A549 (cell line): ENCODE measurements around the gene RPRD2. TPM values are rescaled to one million over a fixed set of nuclear protein-coding genes. Genes with fewer than 3 reads are reported as not detected.

Experiments
- ATAC-seq, 2 experiments: fragments of 200-7000 bp in 1 of 2; fragments of >200 bp in 1 of 2; cut with Nextera tagmentation in 1 of 2; cut with Tn5 transposase in 1 of 2; 3 replicates each; pipeline versions ENCODE4 v1.8.0 to v1.9.1; 2018 to 2020; ENCODE audit warnings: mild to moderate bottlenecking in 1 of 2, moderate library complexity in 1 of 2
- CTCF ChIA-PET: fragments of 300-600 bp; sonication (Branson Sonifier 250); formaldehyde crosslinking; extraction: SDS; loops from one replicate; lab custom pipeline; 2021; ENCODE audit warnings: antibody characterized with exemption, inconsistent platforms; lab: Yijun Ruan, JAX
- POLR2A ChIA-PET: fragments of 350-600 bp; formaldehyde crosslinking; extraction: SDS; loops from one replicate; lab custom pipeline; 2021; ENCODE audit warnings: antibody characterized with exemption, inconsistent platforms; lab: Yijun Ruan, JAX
- DNase-seq, 2 experiments: peaks; one replicate each; pipeline versions ENCODE4 v3.0.0 to v3.0.0-alpha.2; 2011 to 2016; ENCODE audit warnings: low read depth in 1 of 2, low spot score in 1 of 2
- FAIRE-seq: peaks from 2 replicates; lab custom pipeline; 2011; peaks lifted over from hg19 to GRCh38; lab: Jason Lieb, UNC
- H3K27ac ChIP-seq, 2 experiments: fragments of >200 bp; sonication (Bioruptor Twin); formaldehyde crosslinking; 3 replicates each; pipeline ENCODE4 v1.5.1; 2016 to 2017
- H3K4me1 ChIP-seq: fragments of >200 bp; sonication (Bioruptor Twin); formaldehyde crosslinking; 3 replicates; pipeline ENCODE4 v1.6.1; 2016
- H3K4me2 ChIP-seq: fragments of >200 bp; sonication (Bioruptor Twin); formaldehyde crosslinking; 3 replicates; pipeline ENCODE4 v1.6.1; 2016
- H3K4me3 ChIP-seq: fragments of >200 bp; sonication (Bioruptor Twin); formaldehyde crosslinking; 3 replicates; pipeline ENCODE4 v1.5.1; 2016
- H3K9me3 ChIP-seq: fragments of >200 bp; sonication (Bioruptor Twin); formaldehyde crosslinking; 3 replicates; pipeline ENCODE4 v1.6.1; 2016
- ATOH8 ChIP-seq: fragments of 250-450 bp; sonication (Bioruptor Pico); IDR thresholded peaks from 2 replicates; pipeline ENCODE4 v1.5.0; 2020; ENCODE audit warnings: low read depth, mild to moderate bottlenecking, moderate library complexity
- BHLHE40 ChIP-seq: IDR thresholded peaks from 2 replicates; pipeline ENCODE4 v1.6.1; 2012; ENCODE audit warnings: low read depth, low read length, inconsistent platforms
- CEBPB ChIP-seq, 2 experiments: fragments of >200 bp in 1 of 2; sonication (Bioruptor Twin) in 1 of 2; formaldehyde crosslinking in 1 of 2; IDR thresholded peaks; 2 replicates each; pipeline ENCODE4 v1.6.1; 2012 to 2016
- CHD2 ChIP-seq: fragments of 150-350 bp; IDR thresholded peaks from 2 replicates; pipeline ENCODE4 v1.6.1; 2014; ENCODE audit warnings: low read length; ENCODE audit not compliant: partially characterized antibody
- CHD4 ChIP-seq: fragments of 200-600 bp; sonication (generic); IDR thresholded peaks from 2 replicates; pipeline ENCODE4 v1.6.1; 2016; ENCODE audit warnings: antibody characterized with exemption, mild to moderate bottlenecking, borderline replicate concordance
- E2F6 ChIP-seq: IDR thresholded peaks from 2 replicates; pipeline ENCODE4 v1.6.1; 2012; ENCODE audit warnings: low read depth, borderline replicate concordance
- EHF ChIP-seq: fragments of 250-450 bp; sonication (Bioruptor Pico); IDR thresholded peaks from 2 replicates; pipeline ENCODE4 v1.5.0; 2020; ENCODE audit warnings: mild to moderate bottlenecking
- EHMT2 ChIP-seq: fragments of 200-600 bp; sonication (generic); IDR thresholded peaks from 2 replicates; pipeline ENCODE4 v1.6.1; 2016; ENCODE audit warnings: antibody characterized with exemption, low read depth, mild to moderate bottlenecking, moderate library complexity
- ELK1 ChIP-seq: fragments of 150-350 bp; IDR thresholded peaks from 2 replicates; pipeline ENCODE4 v1.6.1; 2014; ENCODE audit warnings: low read depth, mild to moderate bottlenecking, low read length
- EP300 ChIP-seq, 2 experiments: fragments of >200 bp; sonication (Bioruptor Twin); formaldehyde crosslinking; IDR thresholded peaks; 2 replicates in 1 of 2; 3 replicates in 1 of 2; pipeline ENCODE4 v1.6.1; 2016 to 2017
- HDAC2 ChIP-seq: fragments of 200-600 bp; sonication (generic); IDR thresholded peaks from 2 replicates; pipeline ENCODE4 v1.6.1; 2016
- HES2 ChIP-seq: fragments of >200 bp; sonication (Bioruptor Twin); formaldehyde crosslinking; IDR thresholded peaks from 2 replicates; pipeline ENCODE4 v1.6.1; 2016
- HOXB5 ChIP-seq: fragments of 250-450 bp; sonication (Bioruptor Pico); IDR thresholded peaks from 2 replicates; pipeline ENCODE4 v1.5.0; 2020; ENCODE audit warnings: mild to moderate bottlenecking, moderate library complexity
- JUN ChIP-seq, 2 experiments: fragments of >200 bp; sonication (Bioruptor Twin); formaldehyde crosslinking; IDR thresholded peaks; 2 replicates in 1 of 2; 3 replicates in 1 of 2; pipeline ENCODE4 v1.6.1; 2016 to 2017
- JUNB ChIP-seq: fragments of >200 bp; sonication (Bioruptor Twin); formaldehyde crosslinking; IDR thresholded peaks from 2 replicates; pipeline ENCODE4 v1.6.1; 2016
- KDM1A ChIP-seq: fragments of 200-600 bp; sonication (generic); IDR thresholded peaks from 2 replicates; pipeline ENCODE4 v1.6.1; 2016; ENCODE audit warnings: low read depth, mild to moderate bottlenecking
- KDM5A ChIP-seq: fragments of 200-600 bp; sonication (generic); IDR thresholded peaks from 2 replicates; pipeline ENCODE4 v1.6.1; 2016; ENCODE audit warnings: antibody characterized with exemption, mild to moderate bottlenecking
- MAZ ChIP-seq: fragments of 150-350 bp; IDR thresholded peaks from 2 replicates; pipeline ENCODE4 v1.6.1; 2014; ENCODE audit warnings: antibody characterized with exemption, low read depth, low read length, borderline replicate concordance
- NPAS2 ChIP-seq: fragments of 250-450 bp; sonication (Bioruptor Pico); IDR thresholded peaks from 2 replicates; pipeline ENCODE4 v1.8.0; 2022; ENCODE audit warnings: mild to moderate bottlenecking, moderate library complexity, borderline replicate concordance
- NR3C1 ChIP-seq: fragments of >200 bp; sonication (Bioruptor Twin); formaldehyde crosslinking; IDR thresholded peaks from 3 replicates; pipeline ENCODE4 v1.6.1; 2017
- PBX3 ChIP-seq: IDR thresholded peaks from 2 replicates; pipeline ENCODE4 v1.6.1; 2012
- RAD21 ChIP-seq, 2 experiments: fragments of >200 bp in 1 of 2; sonication (Bioruptor Twin) in 1 of 2; formaldehyde crosslinking in 1 of 2; IDR thresholded peaks in 1 of 2; conservative IDR thresholded peaks in 1 of 2; 2 replicates in 1 of 2; 3 replicates in 1 of 2; pipeline ENCODE4 v1.6.1; 2012 to 2018; ENCODE audit warnings: inconsistent platforms in 1 of 2
- RFX5 ChIP-seq: fragments of 450-650 bp; IDR thresholded peaks from 2 replicates; pipeline ENCODE4 v1.7.1; 2014; ENCODE audit warnings: antibody characterized with exemption, mild to moderate bottlenecking, moderate library complexity
- SMC3 ChIP-seq: fragments of >200 bp; sonication (Bioruptor Twin); formaldehyde crosslinking; IDR thresholded peaks from 3 replicates; pipeline ENCODE4 v1.6.1; 2018; ENCODE audit warnings: inconsistent platforms
- SREBF2 ChIP-seq: fragments of 450-650 bp; IDR thresholded peaks from 2 replicates; pipeline ENCODE4 v1.6.1; 2014; ENCODE audit warnings: mild to moderate bottlenecking, moderate library complexity
- USF2 ChIP-seq: fragments of 450-650 bp; IDR thresholded peaks from 2 replicates; pipeline ENCODE4 v1.6.1; 2014; ENCODE audit warnings: antibody characterized with exemption
- ZFP36 ChIP-seq: fragments of 450-650 bp; IDR thresholded peaks from 2 replicates; pipeline ENCODE4 v1.6.1; 2014; ENCODE audit warnings: borderline replicate concordance; ENCODE audit not compliant: partially characterized antibody
- ZNF302 ChIP-seq: fragments of 250-450 bp; sonication (Bioruptor Pico); IDR thresholded peaks from 2 replicates; pipeline ENCODE4 v1.9.0; 2021; ENCODE audit warnings: inconsistent platforms, mild to moderate bottlenecking, moderate library complexity
- WGBS: methylation state at CpG from one replicate; pipeline ENCODE4 v1.1.6; 2017; ENCODE audit errors: missing lambda C conversion rate; 5-methylcytosine and 5-hydroxymethylcytosine counted together
- polyA plus RNA-seq, 4 experiments: library from polyadenylated mRNA; depleted of rRNA in 3 of 4; stranded (reverse); fragments of >200 nt; fragmentation: RNase III in 1 of 4; extraction: RNeasy Plus Mini Kit Qiagen cat#74134 plus additional on column Dnase treatment in 1 of 4; gene quantifications; 2 replicates in 3 of 4; 3 replicates in 1 of 4; pipeline ENCODE4 v1.2.3, GENCODE V29; 2011 to 2017

The RPRD2 gene
- polyA plus RNA-seq, 2 of the 4 experiments (the other 2 are of a cell fraction) = 10.3 to 20.8 TPM

- Histone ChIP-seq H3K4me3 (no peak overlapping the region), H3K4me2 (no peak overlapping the region), H3K4me1 (peaks cover 25% of the 10 kb centered on the region), H3K27ac (no peak overlapping the region), H3K9me3 (no peaks in the 10 kb centered on the region)
- POLR2A ChIA-PET = no interaction called here
- no peak for ATAC-seq
- FAIRE-seq = no peak
- CTCF ChIA-PET = interaction anchor here (0.9 to 12.4 kb wide), 6 partner anchors 9 to 301 kb away, joined by 3 to 114 read pairs (median 4); no protein-coding TSS in a partner anchor
- no peak for DNase-seq
- WGBS = 73% methylated on average over 17 of the region's 17 CpGs
- no peak for TF ChIP-seq ELK1
- TF ChIP-seq CHD2 = no peak
- no peak for TF ChIP-seq SREBF2
- TF ChIP-seq EHMT2 = no peak
- TF ChIP-seq BHLHE40 = no peak
- TF ChIP-seq HES2 = no peak
- TF ChIP-seq KDM5A = no peak
- no peak for TF ChIP-seq EHF (CRISPR knock-in tag)
- TF ChIP-seq CHD4 = no peak
- no peak for TF ChIP-seq KDM1A
- no peak for TF ChIP-seq PBX3
- TF ChIP-seq ATOH8 (CRISPR knock-in tag) = no peak
- no peak for TF ChIP-seq RAD21 (conservative IDR thresholded peaks at IDR 0.05 in 1 of 2, IDR thresholded peaks at IDR 0.05 in 1 of 2)
- TF ChIP-seq HDAC2 = no peak
These were observed 148.2 kb downstream of the RPRD2 start for GRCh38 chr1:150511985-150512660.

- peaks cover 21% of the 10 kb centered on the region for H3K4me1 ChIP-seq
- H3K4me3 ChIP-seq = no peak overlapping the region
- DNase-seq (no peak), FAIRE-seq (no peak), ATAC-seq (no peak)
- no peak overlapping the region for H3K27ac ChIP-seq
- 75% methylated on average over 2 of the region's 2 CpGs for WGBS
- H3K4me2 ChIP-seq = no peak overlapping the region
- no peaks in the 10 kb centered on the region for H3K9me3 ChIP-seq
- ChIA-PET CTCF (interaction anchor here (1.4 to 12.4 kb wide), 2 partner anchors 19 to 48 kb away, joined by 3 to 114 read pairs; no protein-coding TSS in a partner anchor), POLR2A (no interaction called here)
- no peak for TF ChIP-seq EP300 (IDR thresholded peaks at IDR 0.05)
- TF ChIP-seq JUN (IDR thresholded peaks at IDR 0.05) = no peak
- no peak for TF ChIP-seq HOXB5
- TF ChIP-seq MAZ = no peak
- TF ChIP-seq CHD2 = no peak
- no peak for TF ChIP-seq EHF (CRISPR knock-in tag)
- no peak for TF ChIP-seq CEBPB (IDR thresholded peaks at IDR 0.05)
- no peak for TF ChIP-seq SMC3
- TF ChIP-seq RFX5 = no peak
- no peak for TF ChIP-seq CHD4
- TF ChIP-seq RAD21 (conservative IDR thresholded peaks at IDR 0.05 in 1 of 2, IDR thresholded peaks at IDR 0.05 in 1 of 2) = no peak
- no peak for TF ChIP-seq NPAS2 (CRISPR knock-in tag)
- no peak for TF ChIP-seq USF2
- no peak for TF ChIP-seq ZNF302
- TF ChIP-seq E2F6 = no peak
- TF ChIP-seq NR3C1 = no peak
- no peak for TF ChIP-seq ZFP36
- TF ChIP-seq JUNB = no peak
These were observed 148.9 kb downstream of the RPRD2 start for GRCh38 chr1:150512846-150513245.
